ENCODE results near the gene PLPP4. TPM values are rescaled to one million over a fixed set of nuclear protein-coding genes. Genes with fewer than 3 reads are reported as not detected.
A peak's percentile ranks its signal among the peaks of the same experiment; 100 is the strongest.

Gene PLPP4
- total RNA-seq, 1 donor from 2014 or later = 2.5 TPM

DNA sequence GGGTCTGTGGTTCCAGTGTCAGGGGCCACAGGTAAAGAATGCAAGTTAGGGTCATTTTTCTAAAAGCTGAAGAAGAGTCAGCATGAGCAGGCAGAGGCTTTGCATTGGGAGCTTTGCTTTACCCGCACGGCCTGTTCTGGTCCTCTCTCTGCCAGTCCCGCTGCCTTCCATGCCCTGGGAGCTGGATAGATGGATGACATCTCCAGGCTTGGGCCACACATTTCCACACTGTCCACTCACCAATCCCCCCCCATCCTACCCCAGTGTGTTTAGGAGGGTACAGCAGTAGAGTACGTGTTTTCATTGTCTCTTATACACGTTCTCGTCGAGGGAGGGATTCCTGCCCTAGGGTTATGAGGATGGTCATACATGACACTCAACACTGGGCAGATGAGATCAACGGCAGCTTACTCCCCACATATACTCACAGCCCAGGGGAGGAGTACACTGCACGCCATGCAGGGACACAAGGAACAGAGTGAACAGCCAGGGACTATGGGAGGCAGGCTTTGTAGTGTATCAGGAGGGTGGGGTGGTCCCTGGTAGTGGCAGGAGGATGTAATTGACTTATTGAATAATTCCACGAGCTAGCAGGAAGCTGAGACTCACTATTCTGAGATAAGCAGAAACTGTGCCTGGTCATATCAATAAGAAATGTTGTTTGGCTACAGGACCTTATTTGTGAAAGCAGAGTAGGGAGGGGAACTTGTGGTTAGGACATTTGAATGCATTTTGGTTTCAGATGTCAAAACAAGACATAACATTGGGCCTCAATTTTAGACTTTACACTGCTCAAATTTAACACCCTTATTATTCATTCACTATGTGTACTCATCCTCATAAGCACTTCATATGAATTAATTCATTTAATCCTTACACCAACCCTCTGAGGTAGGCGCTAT lies 36.6 kb downstream of the PLPP4 start:
- no peaks in the 10 kb centered on the region for H3K36me3 ChIP-seq
- no peak overlapping the region for H3K4me3 ChIP-seq
- intact Hi-C loops (cut with DNase I) = no loop called here
- no peak overlapping the region for H3K27ac ChIP-seq
- H3K4me1 ChIP-seq = no peaks in the 10 kb centered on the region
- H3K27me3 ChIP-seq = no peaks in the 10 kb centered on the region
- peak; percentile 54 to 93 for DNase-seq (ENCODE audit: extremely low spot score in 2 of 2)
- TF ChIP-seq POLR2AphosphoS5 (IDR thresholded peaks at IDR 0.05; ENCODE audit: insufficient read depth in 1 of 2, low read depth in 1 of 2) (no peak), POLR2A (IDR thresholded peaks at IDR 0.05) (no peak), CTCF (IDR thresholded peaks at IDR 0.05) (no peak)
- H3K9me3 ChIP-seq = no peaks in the 10 kb centered on the region

DNA sequence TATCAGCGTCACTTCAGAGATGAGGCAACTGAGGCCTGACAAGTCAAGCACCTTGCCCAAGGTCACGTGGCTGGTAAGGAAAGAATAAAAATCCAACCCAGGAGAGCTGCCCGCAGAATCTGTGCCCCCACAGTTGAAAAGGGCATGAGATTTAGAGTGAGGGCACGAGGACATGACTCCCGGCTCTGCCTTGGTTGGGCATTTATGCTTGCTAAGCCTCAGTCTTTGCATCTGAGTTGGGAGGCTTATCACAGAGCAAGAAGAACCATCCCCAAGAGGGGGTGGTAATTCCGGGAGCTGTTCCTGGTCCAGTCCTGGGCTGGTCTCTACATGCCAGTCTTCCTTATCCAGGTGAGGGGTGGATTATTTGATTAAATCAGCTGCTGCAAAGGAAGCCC lies 37.3 kb downstream of the PLPP4 start:
- no peak for TF ChIP-seq CTCF (IDR thresholded peaks at IDR 0.05)
- TF ChIP-seq POLR2A (IDR thresholded peaks at IDR 0.05) = no peak
- TF ChIP-seq POLR2AphosphoS5 (IDR thresholded peaks at IDR 0.05; ENCODE audit: insufficient read depth in 1 of 2, low read depth in 1 of 2) = no peak
- intact Hi-C loops (cut with DNase I) = no loop called here
- DNase-seq (ENCODE audit: extremely low spot score in 2 of 2) = peak; percentile 60 to 91
- no peak overlapping the region for H3K4me3 ChIP-seq
- H3K27me3 ChIP-seq = no peaks in the 10 kb centered on the region
- H3K4me1 ChIP-seq = no peaks in the 10 kb centered on the region
- no peak overlapping the region for H3K27ac ChIP-seq
- H3K36me3 ChIP-seq = no peaks in the 10 kb centered on the region
- no peaks in the 10 kb centered on the region for H3K9me3 ChIP-seq

GRCh38 chr10:120495226-120496009 lies 38.4 kb downstream of the PLPP4 start:
- Histone ChIP-seq H3K36me3 (no peaks in the 10 kb centered on the region), H3K9me3 (no peaks in the 10 kb centered on the region), H3K27ac (no peak overlapping the region), H3K4me3 (no peak overlapping the region), H3K4me1 (no peaks in the 10 kb centered on the region), H3K27me3 (no peaks in the 10 kb centered on the region)
- peak; percentile 37 to 55 for DNase-seq (ENCODE audit: extremely low spot score in 2 of 2)
- TF ChIP-seq CTCF (IDR thresholded peaks at IDR 0.05) = no peak
- TF ChIP-seq POLR2A (IDR thresholded peaks at IDR 0.05) = no peak
- TF ChIP-seq POLR2AphosphoS5 (IDR thresholded peaks at IDR 0.05; ENCODE audit: insufficient read depth in 1 of 2, low read depth in 1 of 2) = no peak
- intact Hi-C loops (cut with DNase I) = no loop called here

DNA sequence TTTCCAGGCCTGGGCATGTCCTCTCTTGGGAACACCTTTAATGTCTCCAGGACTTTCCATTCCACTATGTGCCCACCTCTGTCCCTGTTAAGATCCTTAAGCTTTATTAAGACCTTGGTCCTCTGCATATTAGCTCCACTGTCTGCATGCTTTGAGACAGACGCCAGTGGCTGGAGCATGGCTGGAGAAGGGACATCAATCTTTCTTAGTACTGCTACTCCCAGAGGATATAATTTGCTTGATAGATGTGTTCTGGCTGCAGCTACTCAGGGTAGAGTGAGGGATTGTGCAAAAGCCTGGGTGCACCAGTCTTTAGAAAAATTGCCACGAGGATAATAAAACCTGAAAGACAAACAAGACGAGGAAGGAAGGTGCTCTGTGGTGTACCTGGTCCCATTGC lies 42.9 kb downstream of the PLPP4 start:
- H3K27me3 ChIP-seq = no peaks in the 10 kb centered on the region
- H3K4me1 ChIP-seq = no peaks in the 10 kb centered on the region
- no peak for DNase-seq (ENCODE audit: extremely low spot score in 2 of 2)
- no peak overlapping the region for H3K4me3 ChIP-seq
- intact Hi-C loops (cut with DNase I) = no loop called here
- no peak overlapping the region for H3K27ac ChIP-seq
- TF ChIP-seq POLR2AphosphoS5 (IDR thresholded peaks at IDR 0.05; ENCODE audit: insufficient read depth in 1 of 2, low read depth in 1 of 2) (no peak), POLR2A (IDR thresholded peaks at IDR 0.05) (no peak), CTCF (IDR thresholded peaks at IDR 0.05) (no peak)
- no peaks in the 10 kb centered on the region for H3K36me3 ChIP-seq
- H3K9me3 ChIP-seq = no peaks in the 10 kb centered on the region
